PC-3 (cell line): ENCODE results near the gene RASL10A. TPM values are rescaled to one million over a fixed set of nuclear protein-coding genes. Genes with fewer than 3 reads are reported as not detected.
"Not testable (repeated sequence)": the region's sequence is repeated elsewhere in the genome, so short reads cannot be mapped to it uniquely, and the experiment has no call there.

Experiments
- ATAC-seq: fragments of 200-7000 bp; cut with Tn5 transposase; 2 replicates; pipeline ENCODE4 v1.9.1; 2020; ENCODE audit warnings: mild to moderate bottlenecking, moderate library complexity
- BruUV-seq: library from RNA; stranded (reverse); fragments of 400-500 nt; replicated peaks from 2 replicates; lab custom pipeline; 2021; lab: Mats Ljungman, UMichigan
- CTCF ChIA-PET: fragments of 300-600 bp; sonication (Branson Sonifier 250); formaldehyde crosslinking; loops from one replicate; lab custom pipeline; 2022; ENCODE audit warnings: antibody characterized with exemption; lab: Charles Lee
- POLR2A ChIA-PET: fragments of 300-600 bp; sonication (Branson Sonifier 250); formaldehyde crosslinking; loops from one replicate; lab custom pipeline; 2022; ENCODE audit warnings: antibody characterized with exemption; ENCODE audit not compliant: unreplicated experiment; lab: Charles Lee
- DNase-seq: peaks from one replicate; pipeline ENCODE4 v3.0.0-alpha.2; 2015
- H2AFZ ChIP-seq: fragments of 300-600 bp; sonication (generic); 2 replicates; pipeline ENCODE4 v1.6.0; 2016; ENCODE audit warnings: antibody characterized with exemption, low read length
- H3F3A ChIP-seq: fragments of 300-600 bp; sonication (generic); one replicate; pipeline ENCODE4 v1.6.0; 2017; ENCODE audit warnings: antibody characterized with exemption, low read length, control low read depth, mild to moderate bottlenecking; ENCODE audit not compliant: unreplicated experiment
- H3K27ac ChIP-seq: fragments of 300-600 bp; sonication (generic); 2 replicates; pipeline ENCODE4 v1.5.1; 2016; ENCODE audit warnings: mild to moderate bottlenecking, low read length
- H3K27me3 ChIP-seq: fragments of 300-600 bp; sonication (generic); 2 replicates; pipeline ENCODE4 v1.6.1; 2016; ENCODE audit warnings: low read length, mixed read lengths
- H3K36me3 ChIP-seq: fragments of 300-600 bp; sonication (generic); 2 replicates; pipeline ENCODE4 v1.6.1; 2016; ENCODE audit warnings: low read depth, mixed run types, low read length, mixed read lengths
- H3K4me1 ChIP-seq: fragments of 300-600 bp; sonication (generic); 2 replicates; pipeline ENCODE4 v1.5.1; 2016; ENCODE audit warnings: low read length; ENCODE audit not compliant: insufficient read depth
- H3K4me2 ChIP-seq: fragments of 300-600 bp; sonication (generic); 2 replicates; pipeline ENCODE4 v1.6.0; 2016; ENCODE audit warnings: low read length
- H3K4me3 ChIP-seq: fragments of 300-600 bp; sonication (generic); 2 replicates; pipeline ENCODE4 v1.5.1; 2016; ENCODE audit warnings: mild to moderate bottlenecking, low read length, mixed read lengths
- H3K79me2 ChIP-seq: fragments of 300-600 bp; sonication (generic); 2 replicates; pipeline ENCODE4 v1.6.1; 2017; ENCODE audit warnings: low read length, mixed read lengths
- H3K9ac ChIP-seq: fragments of 300-600 bp; sonication (generic); 2 replicates; pipeline ENCODE4 v1.6.0; 2016; ENCODE audit warnings: mild to moderate bottlenecking, low read length
- H3K9me2 ChIP-seq: fragments of 300-600 bp; sonication (generic); replicated peaks from 2 replicates; pipeline ENCODE4 v1.6.1; 2016; ENCODE audit warnings: mixed run types, low read length, mixed read lengths
- H3K9me3 ChIP-seq: fragments of 300-600 bp; sonication (generic); 2 replicates; pipeline ENCODE4 v1.6.1; 2016; ENCODE audit warnings: low read length, mixed read lengths
- H4K20me1 ChIP-seq: fragments of 300-600 bp; sonication (generic); 2 replicates; pipeline ENCODE4 v1.6.1; 2016; ENCODE audit warnings: low read length, mixed read lengths
- CTCF ChIP-seq: fragments of 300-600 bp; sonication (generic); conservative IDR thresholded peaks from 2 replicates; pipeline ENCODE4 v1.5.1; 2017; ENCODE audit warnings: antibody characterized with exemption, low read depth, mild to moderate bottlenecking, low read length
- EZH2 ChIP-seq: fragments of 300-600 bp; sonication (generic); IDR thresholded peaks from one replicate; pipeline ENCODE4 v1.6.1; 2017; ENCODE audit warnings: antibody characterized with exemption, mild to moderate bottlenecking, low read length; ENCODE audit not compliant: unreplicated experiment
- EZH2phosphoT487 ChIP-seq: fragments of 300-600 bp; sonication (generic); IDR thresholded peaks from 2 replicates; pipeline ENCODE4 v1.6.1; 2018; ENCODE audit warnings: mild to moderate bottlenecking, antibody characterized with exemption, low read length, borderline replicate concordance
- intact Hi-C: fragments of 100-400 bp; cut with micrococcal nuclease; formaldehyde crosslinking; loops from 2 replicates; pipeline ENCODE4 v1.9.0; 2023
- total RNA-seq: library from RNA; depleted of rRNA; stranded (reverse); fragments of >200 nt; gene quantifications from 2 replicates; pipeline ENCODE4 v1.2.3, GENCODE V29; 2014

The RASL10A gene
- total RNA-seq, 1 experiment from 2014 or later, result not detected

- Histone ChIP-seq H3K9me3 (no peaks in the 10 kb centered on the region), H3K9ac (no peak overlapping the region), H3K79me2 (no peaks in the 10 kb centered on the region), H3K9me2 (no peaks in the 10 kb centered on the region), H3K27me3 (no peaks in the 10 kb centered on the region), H4K20me1 (no peaks in the 10 kb centered on the region), H2AFZ (no peak overlapping the region), H3K36me3 (peaks cover 33% of the 10 kb centered on the region), H3K27ac (no peak overlapping the region; the same call in 1 of the 2 replicates), H3K4me3 (no peak overlapping the region), H3F3A (peaks cover 7% of the 10 kb centered on the region), H3K4me2 (no peak overlapping the region), H3K4me1 (peaks cover 30% of the 10 kb centered on the region)
- ChIA-PET POLR2A (no interaction called here), CTCF (no interaction called here)
- DNase-seq (no peak), ATAC-seq (no peak)
- intact Hi-C loops, result loop anchor here (5.0 kb wide), 1 partner anchor 41 kb away; the partner anchor contains the start of gene GAS2L1
- TF ChIP-seq EZH2phosphoT487, result no peak
- no peak for TF ChIP-seq CTCF
- TF ChIP-seq EZH2, result no peak
- no TSS peak for BruUV-seq
Measured at GRCh38 chr22:29348041-29348440, 32.5 kb upstream of the RASL10A start.

DNA sequence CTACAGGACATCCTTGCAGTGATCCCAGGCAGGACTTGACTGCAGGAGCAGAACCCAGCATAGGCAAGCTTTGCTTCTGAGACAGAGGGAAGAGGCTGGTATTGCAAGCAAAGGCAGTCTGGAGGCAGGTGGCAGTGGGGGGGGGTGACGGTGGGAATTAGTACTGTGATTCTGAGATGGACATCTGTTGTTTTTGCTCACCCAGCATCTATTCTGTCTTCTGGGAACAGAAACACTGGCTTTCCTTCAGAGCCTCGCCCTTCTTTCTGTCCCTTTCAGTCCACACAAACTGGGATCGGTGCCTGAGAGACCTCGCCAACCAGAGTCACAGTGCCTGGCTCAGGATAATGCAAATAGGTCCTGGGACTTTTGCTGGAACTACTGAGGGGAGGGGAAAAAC is 31.2 kb upstream of the RASL10A start:
- TF ChIP-seq CTCF (no peak), EZH2phosphoT487 (no peak), EZH2 (no peak)
- ChIA-PET POLR2A (no interaction called here), CTCF (no interaction called here)
- ATAC-seq, result no peak
- BruUV-seq, result no TSS peak
- intact Hi-C loops, result loop anchor here (5.0 kb wide), 1 partner anchor 39 kb away; the partner anchor contains the start of gene GAS2L1
- H3K9ac ChIP-seq, result no peak overlapping the region
- no peak overlapping the region for H2AFZ ChIP-seq
- H3K4me2 ChIP-seq, result no peak overlapping the region
- H3K4me3 ChIP-seq, result no peak overlapping the region
- no peaks in the 10 kb centered on the region for H4K20me1 ChIP-seq
- no peaks in the 10 kb centered on the region for H3K79me2 ChIP-seq
- no peaks in the 10 kb centered on the region for H3K9me2 ChIP-seq
- no peak for DNase-seq
- no peaks in the 10 kb centered on the region for H3K9me3 ChIP-seq
- peaks cover 35% of the 10 kb centered on the region for H3K4me1 ChIP-seq
- H3K27ac ChIP-seq, result no peak overlapping the region
- H3K27me3 ChIP-seq, result no peaks in the 10 kb centered on the region
- peaks cover 45% of the 10 kb centered on the region for H3K36me3 ChIP-seq
- peaks cover 7% of the 10 kb centered on the region for H3F3A ChIP-seq

GRCh38 chr22:29345932-29346331 is 30.4 kb upstream of the RASL10A start:
- ChIA-PET CTCF (no interaction called here), POLR2A (interaction anchor here (0.7 kb wide), 1 partner anchor 26 kb away, joined by 3 read pairs; no protein-coding TSS in a partner anchor)
- H3K9me2 ChIP-seq, result no peaks in the 10 kb centered on the region
- no peaks in the 10 kb centered on the region for H3K79me2 ChIP-seq
- no peak overlapping the region for H3K4me3 ChIP-seq
- H3K36me3 ChIP-seq, result peaks cover 49% of the 10 kb centered on the region
- H3K9me3 ChIP-seq, result no peaks in the 10 kb centered on the region
- no peak overlapping the region for H2AFZ ChIP-seq
- no TSS peak for BruUV-seq
- H3K9ac ChIP-seq, result no peak overlapping the region
- H4K20me1 ChIP-seq, result no peaks in the 10 kb centered on the region
- ATAC-seq (no peak), DNase-seq (no peak)
- no peak overlapping the region for H3K4me2 ChIP-seq
- H3K27ac ChIP-seq, result no peak overlapping the region
- TF ChIP-seq EZH2phosphoT487 (no peak), EZH2 (no peak), CTCF (no peak)
- H3F3A ChIP-seq, result peaks cover 7% of the 10 kb centered on the region
- H3K4me1 ChIP-seq, result peaks cover 35% of the 10 kb centered on the region
- no peaks in the 10 kb centered on the region for H3K27me3 ChIP-seq
- intact Hi-C loops, result loop anchor here (5.0 kb wide), 1 partner anchor 39 kb away; the partner anchor contains the start of gene GAS2L1

DNA sequence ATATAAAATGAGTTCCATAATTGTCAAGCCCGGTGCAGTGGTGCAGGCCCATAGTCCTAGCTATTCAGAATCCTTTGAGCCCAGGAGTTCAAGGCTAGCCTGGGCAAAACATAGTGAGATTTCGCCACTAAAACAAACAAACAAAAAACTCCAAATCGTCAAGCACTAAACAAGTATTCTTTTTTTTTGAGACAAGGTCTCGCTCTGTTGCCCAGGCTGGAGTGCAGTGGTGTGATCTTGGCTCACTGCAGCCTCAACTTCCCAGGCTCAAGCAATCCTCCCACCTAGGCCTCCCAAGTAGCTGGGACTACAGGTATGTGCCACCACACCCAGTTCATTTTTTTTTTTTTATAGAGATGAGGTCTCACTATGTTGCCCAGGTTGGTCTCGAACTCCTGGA is 29.4 kb upstream of the RASL10A start:
- POLR2A ChIA-PET, BruUV-seq: not testable (repeated sequence)
- H3K36me3 ChIP-seq, result peaks cover 57% of the 10 kb centered on the region

More for the DNA sequence above, 29.4 kb upstream of the RASL10A start:
- DNase-seq, H4K20me1 ChIP-seq, H3K27me3 ChIP-seq, H3K9me2 ChIP-seq, H3K79me2 ChIP-seq, H3F3A ChIP-seq, H2AFZ ChIP-seq, H3K9ac ChIP-seq, ATAC-seq, H3K4me3 ChIP-seq, H3K9me3 ChIP-seq, CTCF ChIA-PET: not testable (repeated sequence)
- intact Hi-C loops, result loop anchor here (5.0 kb wide), 1 partner anchor 38 kb away; the partner anchor contains the start of gene GAS2L1
- Histone ChIP-seq H3K4me1 (peaks cover 45% of the 10 kb centered on the region), H3K27ac (peak overlapping the region; percentile 70), H3K4me2 (0 out of 2 replicates have a peak overlapping the region, but pooled peaks have one; percentile 16)
